ENCODE results near the gene NRG2. TPM values are rescaled to one million over a fixed set of nuclear protein-coding genes. Genes with fewer than 3 reads are reported as not detected.
A peak's percentile ranks its signal among the peaks of the same experiment; 100 is the strongest.

NRG2 gene
- polyA plus RNA-seq, 1 experiment: not detected

DNA sequence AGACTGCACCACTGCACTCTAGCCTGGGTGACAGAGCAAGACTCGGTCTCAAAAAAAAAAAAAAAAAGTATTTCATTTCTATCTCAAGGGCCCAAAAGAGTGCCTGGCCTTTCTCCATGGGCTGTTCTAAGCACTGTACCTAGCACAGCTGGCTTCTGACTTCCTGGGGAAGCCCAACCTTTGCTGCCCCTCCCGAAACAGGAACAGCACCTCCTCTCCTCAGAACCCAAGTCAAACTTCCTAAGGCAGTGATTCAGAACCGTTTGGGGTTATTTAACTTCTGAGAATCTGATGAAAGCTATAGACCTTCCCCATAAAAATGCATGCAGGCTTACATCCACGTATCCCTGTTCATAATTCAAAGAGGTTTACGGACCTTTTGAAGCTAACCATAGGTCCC is 57.8 kb downstream of the NRG2 start:
- DNase-seq (ENCODE audit: low read depth): no peak
- ChIA-PET POLR2A (no interaction called here), CTCF (interaction anchor here (10.3 kb wide), 1 partner anchor 15 kb away, joined by 94 read pairs; no protein-coding TSS in a partner anchor)
- Histone ChIP-seq H3K27me3 (ENCODE audit: control insufficient read depth, insufficient read depth, low read length) (peaks cover 5% of the 10 kb centered on the region; the same call in 1 of the 2 replicates), H3K4me3 (ENCODE audit: low read depth, low read length) (no peak overlapping the region), H3K36me3 (ENCODE audit: control insufficient read depth, insufficient read depth, low read length) (no peaks in the 10 kb centered on the region)
- TF ChIP-seq, protein P1, sequence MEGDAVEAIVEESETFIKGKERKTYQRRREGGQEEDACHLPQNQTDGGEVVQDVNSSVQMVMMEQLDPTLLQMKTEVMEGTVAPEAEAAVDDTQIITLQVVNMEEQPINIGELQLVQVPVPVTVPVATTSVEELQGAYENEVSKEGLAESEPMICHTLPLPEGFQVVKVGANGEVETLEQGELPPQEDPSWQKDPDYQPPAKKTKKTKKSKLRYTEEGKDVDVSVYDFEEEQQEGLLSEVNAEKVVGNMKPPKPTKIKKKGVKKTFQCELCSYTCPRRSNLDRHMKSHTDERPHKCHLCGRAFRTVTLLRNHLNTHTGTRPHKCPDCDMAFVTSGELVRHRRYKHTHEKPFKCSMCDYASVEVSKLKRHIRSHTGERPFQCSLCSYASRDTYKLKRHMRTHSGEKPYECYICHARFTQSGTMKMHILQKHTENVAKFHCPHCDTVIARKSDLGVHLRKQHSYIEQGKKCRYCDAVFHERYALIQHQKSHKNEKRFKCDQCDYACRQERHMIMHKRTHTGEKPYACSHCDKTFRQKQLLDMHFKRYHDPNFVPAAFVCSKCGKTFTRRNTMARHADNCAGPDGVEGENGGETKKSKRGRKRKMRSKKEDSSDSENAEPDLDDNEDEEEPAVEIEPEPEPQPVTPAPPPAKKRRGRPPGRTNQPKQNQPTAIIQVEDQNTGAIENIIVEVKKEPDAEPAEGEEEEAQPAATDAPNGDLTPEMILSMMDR (IDR thresholded peaks at IDR 0.05; ENCODE audit: insufficient read depth, low read depth, low read length): no peak

DNA sequence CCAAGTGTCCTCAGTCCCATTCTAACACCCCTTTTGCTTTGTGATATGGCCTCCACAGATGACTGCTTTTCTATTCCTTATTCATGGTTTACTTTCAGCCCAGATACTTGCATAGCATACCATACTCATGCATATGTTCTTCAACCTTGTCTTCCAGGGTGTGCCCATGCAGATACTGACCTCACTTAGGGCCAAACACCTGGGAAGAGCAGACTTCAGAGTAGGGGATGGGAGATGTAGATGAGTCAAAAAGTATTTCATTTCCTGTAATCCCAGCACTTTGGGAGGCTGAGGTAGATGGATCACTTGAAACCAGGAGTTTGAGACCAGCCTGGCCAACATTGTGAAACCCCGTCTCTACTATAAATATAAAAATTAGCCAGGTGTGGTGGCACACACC is 58.3 kb downstream of the NRG2 start:
- DNase-seq (ENCODE audit: low read depth): no peak
- CTCF ChIA-PET: interaction anchor here (10.3 kb wide), 1 partner anchor 15 kb away, joined by 94 read pairs; no protein-coding TSS in a partner anchor
- Histone ChIP-seq H3K27me3 (ENCODE audit: control insufficient read depth, insufficient read depth, low read length) (peaks cover 7% of the 10 kb centered on the region), H3K4me3 (ENCODE audit: low read depth, low read length) (no peak overlapping the region), H3K36me3 (ENCODE audit: control insufficient read depth, insufficient read depth, low read length) (no peaks in the 10 kb centered on the region)
- TF ChIP-seq, protein P1 (IDR thresholded peaks at IDR 0.05; ENCODE audit: insufficient read depth, low read depth, low read length): no peak
- POLR2A ChIA-PET: no interaction called here

DNA sequence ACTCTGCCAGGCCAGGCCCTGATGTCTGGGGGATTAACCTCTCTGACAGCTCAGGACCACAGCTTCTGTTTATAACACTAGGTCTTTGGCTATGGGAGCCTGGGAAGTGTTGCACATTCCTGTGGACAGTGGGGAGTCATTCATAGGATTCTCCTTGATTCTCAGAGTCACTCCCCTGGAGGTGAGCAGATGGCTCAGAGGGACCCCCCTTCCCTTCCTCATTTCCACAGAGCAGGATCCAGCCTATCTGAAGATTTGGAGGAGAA is 60.2 kb downstream of the NRG2 start:
- no peak for DNase-seq (ENCODE audit: low read depth)
- Histone ChIP-seq H3K27me3 (ENCODE audit: control insufficient read depth, insufficient read depth, low read length) (peaks cover 10% of the 10 kb centered on the region), H3K4me3 (ENCODE audit: low read depth, low read length) (no peak overlapping the region), H3K36me3 (ENCODE audit: control insufficient read depth, insufficient read depth, low read length) (no peaks in the 10 kb centered on the region)
- TF ChIP-seq, protein P1 (IDR thresholded peaks at IDR 0.05; ENCODE audit: insufficient read depth, low read depth, low read length): no peak
- CTCF ChIA-PET: interaction anchor here (10.3 kb wide), 1 partner anchor 13 kb away, joined by 94 read pairs; no protein-coding TSS in a partner anchor
- POLR2A ChIA-PET: no interaction called here

DNA sequence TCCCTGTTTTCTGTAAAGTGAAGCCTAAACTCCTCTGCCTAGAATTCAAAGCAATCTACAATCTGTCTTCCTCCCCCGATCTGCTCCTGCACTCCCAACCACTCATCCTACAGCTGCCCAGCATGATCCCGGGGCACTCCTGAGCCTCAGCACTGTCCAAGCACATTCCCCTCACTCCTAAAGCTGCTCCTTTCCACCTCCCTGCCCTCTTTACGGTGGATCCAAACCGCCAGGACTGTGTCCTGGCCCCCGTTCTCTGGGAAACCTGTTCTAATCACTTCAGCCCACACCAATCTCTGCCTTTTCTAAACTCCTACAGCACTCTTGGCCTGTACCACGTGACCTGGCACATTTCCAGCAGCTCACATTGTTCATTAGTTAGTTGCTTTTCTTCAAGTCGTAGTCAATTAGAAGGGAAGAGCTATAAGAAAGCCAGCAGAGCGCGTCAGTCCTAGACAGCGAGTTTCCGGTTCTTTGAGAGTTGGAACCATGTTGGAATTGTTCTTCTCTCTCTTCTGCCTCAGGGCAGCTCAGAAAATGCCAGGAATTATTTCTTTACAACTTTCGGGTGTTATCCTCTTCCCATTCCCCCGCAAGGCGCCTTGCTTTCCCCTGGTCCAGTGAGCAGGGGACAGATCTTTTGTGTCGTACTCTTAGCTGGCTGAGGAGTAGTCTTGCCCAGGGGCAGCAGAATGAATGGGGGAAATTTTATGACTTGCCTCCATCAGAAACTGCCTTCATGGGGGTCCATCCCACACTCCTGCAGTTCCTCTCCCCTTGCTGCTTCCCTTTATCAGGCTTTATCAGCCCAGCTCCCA is 60.7 kb downstream of the NRG2 start:
- H3K27me3 ChIP-seq (ENCODE audit: control insufficient read depth, insufficient read depth, low read length): peaks cover 10% of the 10 kb centered on the region
- peak; percentile 9 for DNase-seq (ENCODE audit: low read depth)
- ChIA-PET POLR2A (no interaction called here), CTCF (interaction anchor here (10.3 kb wide), 1 partner anchor 12 kb away, joined by 94 read pairs; no protein-coding TSS in a partner anchor)
- H3K4me3 ChIP-seq (ENCODE audit: low read depth, low read length): no peak overlapping the region
- no peaks in the 10 kb centered on the region for H3K36me3 ChIP-seq (ENCODE audit: control insufficient read depth, insufficient read depth, low read length)
- TF ChIP-seq, protein P1 (IDR thresholded peaks at IDR 0.05; ENCODE audit: insufficient read depth, low read depth, low read length): no peak

DNA sequence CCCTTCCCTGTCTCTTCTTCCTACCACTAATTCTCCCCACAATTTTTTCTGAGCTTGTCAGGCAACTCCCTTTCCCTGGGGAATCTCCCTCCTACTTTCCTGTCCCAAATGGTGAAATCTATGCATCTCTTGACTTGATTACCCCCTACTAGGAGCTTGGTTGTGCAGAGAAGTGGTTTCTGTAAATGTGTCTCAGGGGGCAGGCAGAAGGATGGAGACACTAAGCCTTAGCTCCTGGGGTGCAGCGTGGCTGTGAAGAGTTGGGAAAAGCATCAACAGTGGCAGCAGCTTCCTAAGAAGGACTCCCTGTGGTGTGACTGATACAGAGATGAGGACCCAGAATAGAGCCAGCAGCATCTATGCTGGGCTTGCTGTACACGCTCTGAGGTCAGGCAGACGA is 62.3 kb downstream of the NRG2 start:
- no peak for DNase-seq (ENCODE audit: low read depth)
- H3K36me3 ChIP-seq (ENCODE audit: control insufficient read depth, insufficient read depth, low read length): no peaks in the 10 kb centered on the region
- CTCF ChIA-PET: interaction anchor here (10.3 kb wide), 1 partner anchor 11 kb away, joined by 94 read pairs; no protein-coding TSS in a partner anchor
- H3K27me3 ChIP-seq (ENCODE audit: control insufficient read depth, insufficient read depth, low read length): peaks cover 10% of the 10 kb centered on the region
- H3K4me3 ChIP-seq (ENCODE audit: low read depth, low read length): no peak overlapping the region
- TF ChIP-seq, protein P1 (IDR thresholded peaks at IDR 0.05; ENCODE audit: insufficient read depth, low read depth, low read length): no peak
- POLR2A ChIA-PET: no interaction called here

All from BJ (cell line).